Measurements from ENCODE around the gene PROB1. TPM values are rescaled to one million over a fixed set of nuclear protein-coding genes. Genes with fewer than 3 reads are reported as not detected.

The PROB1 gene
- polyA plus RNA-seq, 1 donor (not counting 4 experiments of a cell fraction or from before 2014, with no cell fraction given) = 0.26 TPM

DNA sequence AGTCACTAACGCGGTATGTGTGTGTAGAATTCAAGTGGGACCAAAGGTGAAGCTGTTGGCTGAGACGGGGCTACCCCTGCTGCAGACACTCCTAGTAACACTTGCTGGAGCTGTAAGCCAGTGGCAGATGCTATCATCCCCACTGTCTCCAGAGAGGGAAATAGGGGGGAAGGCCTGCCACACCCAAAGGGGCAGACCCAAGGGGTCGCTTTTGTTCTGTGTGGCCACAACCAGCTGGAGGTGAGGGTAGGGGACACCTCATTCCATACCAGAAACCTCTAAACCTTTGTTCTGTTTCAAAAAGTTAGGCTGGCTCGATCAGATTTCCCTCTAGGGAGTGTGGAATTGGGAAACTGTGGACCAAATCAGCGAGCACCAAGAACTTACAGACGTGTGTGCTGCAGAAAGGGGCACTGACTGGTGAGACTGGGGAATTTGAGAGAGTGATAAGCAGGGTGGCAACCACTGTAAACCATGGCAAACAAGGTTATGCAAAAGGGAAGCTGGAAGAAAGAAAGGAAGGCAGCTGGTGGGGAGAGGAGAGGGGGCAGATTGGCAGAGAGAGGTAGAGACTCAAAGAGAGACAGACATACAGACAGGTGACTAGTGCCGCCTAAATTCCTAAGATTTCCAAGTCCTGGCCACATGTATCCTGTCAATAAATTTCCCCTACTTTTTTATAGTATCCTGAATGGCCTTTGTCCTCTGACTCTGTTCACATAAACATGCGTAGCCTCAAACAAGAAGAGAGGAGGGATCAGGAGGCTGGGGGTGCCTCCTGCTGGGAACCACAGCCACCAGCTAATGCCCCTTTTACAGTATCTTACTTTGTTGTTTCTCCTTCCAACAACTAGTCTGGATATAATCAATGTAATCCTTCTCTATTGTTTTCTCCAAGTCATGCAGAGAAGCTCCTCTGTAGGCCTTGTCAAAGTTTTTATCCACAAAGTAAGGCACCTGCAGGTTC is 24.6 kb upstream of the PROB1 start:
- no peaks in the 10 kb centered on the region for H3K27me3 ChIP-seq (ENCODE audit: control insufficient read depth, extremely low read depth, insufficient read depth, low read length)
- no peak overlapping the region for H3K4me3 ChIP-seq (ENCODE audit: control insufficient read depth in 2 of 3, extremely low read depth in 1 of 3, insufficient read depth in 2 of 3, low read depth in 1 of 3, low read length in 3 of 3)
- peaks cover 0 to 2% of the 10 kb centered on the region in 2 experiments for H3K36me3 ChIP-seq (ENCODE audit: control insufficient read depth in 2 of 2, extremely low read depth in 1 of 2, insufficient read depth in 2 of 2, low read length in 2 of 2)
- H3K9me1 ChIP-seq (ENCODE audit: control insufficient read depth, extremely low read depth, insufficient read depth, low read length) = no peaks in the 10 kb centered on the region
- FAIRE-seq (no peak), DNase-seq (ENCODE audit: low read depth, low spot score) (no peak)
- H3K4me2 ChIP-seq (ENCODE audit: control insufficient read depth, extremely low read depth, insufficient read depth, low read depth, low read length) = no peak overlapping the region
- TF ChIP-seq, protein P1, sequence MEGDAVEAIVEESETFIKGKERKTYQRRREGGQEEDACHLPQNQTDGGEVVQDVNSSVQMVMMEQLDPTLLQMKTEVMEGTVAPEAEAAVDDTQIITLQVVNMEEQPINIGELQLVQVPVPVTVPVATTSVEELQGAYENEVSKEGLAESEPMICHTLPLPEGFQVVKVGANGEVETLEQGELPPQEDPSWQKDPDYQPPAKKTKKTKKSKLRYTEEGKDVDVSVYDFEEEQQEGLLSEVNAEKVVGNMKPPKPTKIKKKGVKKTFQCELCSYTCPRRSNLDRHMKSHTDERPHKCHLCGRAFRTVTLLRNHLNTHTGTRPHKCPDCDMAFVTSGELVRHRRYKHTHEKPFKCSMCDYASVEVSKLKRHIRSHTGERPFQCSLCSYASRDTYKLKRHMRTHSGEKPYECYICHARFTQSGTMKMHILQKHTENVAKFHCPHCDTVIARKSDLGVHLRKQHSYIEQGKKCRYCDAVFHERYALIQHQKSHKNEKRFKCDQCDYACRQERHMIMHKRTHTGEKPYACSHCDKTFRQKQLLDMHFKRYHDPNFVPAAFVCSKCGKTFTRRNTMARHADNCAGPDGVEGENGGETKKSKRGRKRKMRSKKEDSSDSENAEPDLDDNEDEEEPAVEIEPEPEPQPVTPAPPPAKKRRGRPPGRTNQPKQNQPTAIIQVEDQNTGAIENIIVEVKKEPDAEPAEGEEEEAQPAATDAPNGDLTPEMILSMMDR (optimal IDR thresholded peaks at IDR 0.05 in 1 of 3, IDR thresholded peaks at IDR 0.05 in 1 of 3, conservative IDR thresholded peaks at IDR 0.05 in 1 of 3; ENCODE audit: extremely low read depth in 1 of 3, insufficient read depth in 2 of 3, low read length in 3 of 3) = no peak
- TF ChIP-seq EZH2 (IDR thresholded peaks at IDR 0.05; ENCODE audit: low read length) = no peak
- dilution Hi-C loops (cut with MboI; ENCODE audit: extremely low pct_ligation_motif_present, low sequenced_read_pairs) = no loop called here
- no peaks in the 10 kb centered on the region for H3K9me3 ChIP-seq (ENCODE audit: control insufficient read depth, low read depth, low read length)
- no peaks in the 10 kb centered on the region for H3K79me2 ChIP-seq (ENCODE audit: control insufficient read depth, insufficient read depth, low read length)
- H4K20me1 ChIP-seq (ENCODE audit: control insufficient read depth, extremely low read depth, insufficient read depth, low read length) = no peaks in the 10 kb centered on the region
- no peak overlapping the region for H2AFZ ChIP-seq (ENCODE audit: control insufficient read depth, low read length)
- H3K27ac ChIP-seq (ENCODE audit: control insufficient read depth, insufficient read depth, low read length) = no peak overlapping the region
- peaks cover 24% of the 10 kb centered on the region for H3K4me1 ChIP-seq (ENCODE audit: control insufficient read depth, extremely low read depth, insufficient read depth, low read length)
- no peak overlapping the region for H3K9ac ChIP-seq (ENCODE audit: control insufficient read depth, extremely low read depth, insufficient read depth, low read length)

DNA sequence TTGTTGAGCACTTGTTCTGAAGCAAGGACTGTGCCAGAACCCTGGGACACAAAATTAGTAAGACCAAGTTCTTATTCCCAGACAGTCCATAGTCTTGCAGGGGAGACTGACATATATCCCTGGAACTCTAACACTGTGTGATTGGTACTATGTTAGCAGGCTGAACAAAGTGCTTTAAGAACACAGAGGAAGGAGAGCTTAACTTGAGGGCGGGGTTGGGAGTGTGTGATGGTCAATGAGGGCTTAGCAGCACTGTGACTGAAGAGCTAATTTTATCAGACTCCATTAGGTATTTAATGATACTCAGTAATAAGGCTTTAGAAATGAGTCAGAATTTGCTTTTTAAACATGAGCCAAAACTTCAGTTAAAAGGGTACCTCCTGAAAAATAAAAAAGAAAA is 23.9 kb upstream of the PROB1 start:
- Histone ChIP-seq H3K27ac (ENCODE audit: control insufficient read depth, insufficient read depth, low read length) (no peak overlapping the region), H3K4me2 (ENCODE audit: control insufficient read depth, extremely low read depth, insufficient read depth, low read depth, low read length) (no peak overlapping the region), H2AFZ (ENCODE audit: control insufficient read depth, low read length) (no peak overlapping the region), H3K4me3 (ENCODE audit: control insufficient read depth in 2 of 3, extremely low read depth in 1 of 3, insufficient read depth in 2 of 3, low read depth in 1 of 3, low read length in 3 of 3) (no peak overlapping the region), H3K4me1 (ENCODE audit: control insufficient read depth, extremely low read depth, insufficient read depth, low read length) (peaks cover 31% of the 10 kb centered on the region), H3K9me1 (ENCODE audit: control insufficient read depth, extremely low read depth, insufficient read depth, low read length) (no peaks in the 10 kb centered on the region), H3K27me3 (ENCODE audit: control insufficient read depth, extremely low read depth, insufficient read depth, low read length) (no peaks in the 10 kb centered on the region), H3K36me3 (ENCODE audit: control insufficient read depth in 2 of 2, extremely low read depth in 1 of 2, insufficient read depth in 2 of 2, low read length in 2 of 2) (peaks cover 0 to 2% of the 10 kb centered on the region in 2 experiments), H3K9me3 (ENCODE audit: control insufficient read depth, low read depth, low read length) (no peaks in the 10 kb centered on the region), H3K9ac (ENCODE audit: control insufficient read depth, extremely low read depth, insufficient read depth, low read length) (no peak overlapping the region), H4K20me1 (ENCODE audit: control insufficient read depth, extremely low read depth, insufficient read depth, low read length) (no peaks in the 10 kb centered on the region), H3K79me2 (ENCODE audit: control insufficient read depth, insufficient read depth, low read length) (no peaks in the 10 kb centered on the region)
- DNase-seq (ENCODE audit: low read depth, low spot score) (no peak), FAIRE-seq (no peak)
- dilution Hi-C loops (cut with MboI; ENCODE audit: extremely low pct_ligation_motif_present, low sequenced_read_pairs) = no loop called here
- no peak for TF ChIP-seq EZH2 (IDR thresholded peaks at IDR 0.05; ENCODE audit: low read length)
- TF ChIP-seq, protein P1 (optimal IDR thresholded peaks at IDR 0.05 in 1 of 3, IDR thresholded peaks at IDR 0.05 in 1 of 3, conservative IDR thresholded peaks at IDR 0.05 in 1 of 3; ENCODE audit: extremely low read depth in 1 of 3, insufficient read depth in 2 of 3, low read length in 3 of 3) = no peak
